ENCODE data around the gene OCA2. TPM values are rescaled to one million over a fixed set of nuclear protein-coding genes. Genes with fewer than 3 reads are reported as not detected.

The OCA2 gene
- total and polyA plus RNA-seq, 2 of the 13 experiments (the other 11 are each of a cell fraction or from before 2014, with no cell fraction given), result 0.02 to 0.05 TPM

DNA sequence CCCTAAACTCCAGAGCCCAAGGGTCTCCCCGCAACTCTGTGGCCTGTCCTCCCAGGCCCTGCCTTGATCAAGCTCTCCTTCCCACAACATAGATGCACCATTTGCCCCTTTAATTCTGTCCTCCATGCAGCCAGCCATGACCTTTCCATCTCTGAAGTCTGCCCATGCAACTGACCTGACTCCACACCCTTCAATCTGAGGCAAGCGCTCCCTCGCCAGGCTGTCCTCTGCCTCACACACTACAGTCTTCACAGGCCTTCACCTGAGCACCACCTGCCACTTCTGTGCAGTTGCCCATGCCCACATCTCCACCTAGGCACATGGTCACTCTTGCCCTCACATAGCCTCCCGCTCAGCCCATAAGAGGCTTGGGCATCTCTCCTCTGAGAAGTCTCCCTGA, 244.0 kb downstream of the OCA2 start:
- POLR2A ChIA-PET, result no interaction called here

More for the DNA sequence above, 244.0 kb downstream of the OCA2 start:
- TF ChIP-seq ZBTB7A (CRISPR knock-in tag; IDR thresholded peaks at IDR 0.05), result no peak
- TF ChIP-seq FOSL2 (CRISPR knock-in tag; IDR thresholded peaks at IDR 0.05), result no peak
- TF ChIP-seq, protein P1, sequence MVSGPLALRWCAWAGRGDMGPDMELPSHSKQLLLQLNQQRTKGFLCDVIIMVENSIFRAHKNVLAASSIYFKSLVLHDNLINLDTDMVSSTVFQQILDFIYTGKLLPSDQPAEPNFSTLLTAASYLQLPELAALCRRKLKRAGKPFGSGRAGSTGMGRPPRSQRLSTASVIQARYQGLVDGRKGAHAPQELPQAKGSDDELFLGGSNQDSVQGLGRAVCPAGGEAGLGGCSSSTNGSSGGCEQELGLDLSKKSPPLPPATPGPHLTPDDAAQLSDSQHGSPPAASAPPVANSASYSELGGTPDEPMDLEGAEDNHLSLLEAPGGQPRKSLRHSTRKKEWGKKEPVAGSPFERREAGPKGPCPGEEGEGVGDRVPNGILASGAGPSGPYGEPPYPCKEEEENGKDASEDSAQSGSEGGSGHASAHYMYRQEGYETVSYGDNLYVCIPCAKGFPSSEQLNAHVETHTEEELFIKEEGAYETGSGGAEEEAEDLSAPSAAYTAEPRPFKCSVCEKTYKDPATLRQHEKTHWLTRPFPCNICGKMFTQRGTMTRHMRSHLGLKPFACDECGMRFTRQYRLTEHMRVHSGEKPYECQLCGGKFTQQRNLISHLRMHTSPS (CRISPR knock-in tag; IDR thresholded peaks at IDR 0.05; ENCODE audit: low read depth), result no peak
- no peak for TF ChIP-seq ZNF549 (CRISPR knock-in tag; IDR thresholded peaks at IDR 0.05)
- TF ChIP-seq ZNF839 (CRISPR knock-in tag; IDR thresholded peaks at IDR 0.05; ENCODE audit: borderline replicate concordance), result no peak
- TF ChIP-seq SYNCRIP (IDR thresholded peaks at IDR 0.05; ENCODE audit: insufficient read depth, low read depth, low read length), result no peak
- TF ChIP-seq, protein P2, sequence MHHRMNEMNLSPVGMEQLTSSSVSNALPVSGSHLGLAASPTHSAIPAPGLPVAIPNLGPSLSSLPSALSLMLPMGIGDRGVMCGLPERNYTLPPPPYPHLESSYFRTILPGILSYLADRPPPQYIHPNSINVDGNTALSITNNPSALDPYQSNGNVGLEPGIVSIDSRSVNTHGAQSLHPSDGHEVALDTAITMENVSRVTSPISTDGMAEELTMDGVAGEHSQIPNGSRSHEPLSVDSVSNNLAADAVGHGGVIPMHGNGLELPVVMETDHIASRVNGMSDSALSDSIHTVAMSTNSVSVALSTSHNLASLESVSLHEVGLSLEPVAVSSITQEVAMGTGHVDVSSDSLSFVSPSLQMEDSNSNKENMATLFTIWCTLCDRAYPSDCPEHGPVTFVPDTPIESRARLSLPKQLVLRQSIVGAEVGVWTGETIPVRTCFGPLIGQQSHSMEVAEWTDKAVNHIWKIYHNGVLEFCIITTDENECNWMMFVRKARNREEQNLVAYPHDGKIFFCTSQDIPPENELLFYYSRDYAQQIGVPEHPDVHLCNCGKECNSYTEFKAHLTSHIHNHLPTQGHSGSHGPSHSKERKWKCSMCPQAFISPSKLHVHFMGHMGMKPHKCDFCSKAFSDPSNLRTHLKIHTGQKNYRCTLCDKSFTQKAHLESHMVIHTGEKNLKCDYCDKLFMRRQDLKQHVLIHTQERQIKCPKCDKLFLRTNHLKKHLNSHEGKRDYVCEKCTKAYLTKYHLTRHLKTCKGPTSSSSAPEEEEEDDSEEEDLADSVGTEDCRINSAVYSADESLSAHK (CRISPR knock-in tag; IDR thresholded peaks at IDR 0.05; ENCODE audit: borderline replicate concordance), result no peak
- TF ChIP-seq, protein P3, sequence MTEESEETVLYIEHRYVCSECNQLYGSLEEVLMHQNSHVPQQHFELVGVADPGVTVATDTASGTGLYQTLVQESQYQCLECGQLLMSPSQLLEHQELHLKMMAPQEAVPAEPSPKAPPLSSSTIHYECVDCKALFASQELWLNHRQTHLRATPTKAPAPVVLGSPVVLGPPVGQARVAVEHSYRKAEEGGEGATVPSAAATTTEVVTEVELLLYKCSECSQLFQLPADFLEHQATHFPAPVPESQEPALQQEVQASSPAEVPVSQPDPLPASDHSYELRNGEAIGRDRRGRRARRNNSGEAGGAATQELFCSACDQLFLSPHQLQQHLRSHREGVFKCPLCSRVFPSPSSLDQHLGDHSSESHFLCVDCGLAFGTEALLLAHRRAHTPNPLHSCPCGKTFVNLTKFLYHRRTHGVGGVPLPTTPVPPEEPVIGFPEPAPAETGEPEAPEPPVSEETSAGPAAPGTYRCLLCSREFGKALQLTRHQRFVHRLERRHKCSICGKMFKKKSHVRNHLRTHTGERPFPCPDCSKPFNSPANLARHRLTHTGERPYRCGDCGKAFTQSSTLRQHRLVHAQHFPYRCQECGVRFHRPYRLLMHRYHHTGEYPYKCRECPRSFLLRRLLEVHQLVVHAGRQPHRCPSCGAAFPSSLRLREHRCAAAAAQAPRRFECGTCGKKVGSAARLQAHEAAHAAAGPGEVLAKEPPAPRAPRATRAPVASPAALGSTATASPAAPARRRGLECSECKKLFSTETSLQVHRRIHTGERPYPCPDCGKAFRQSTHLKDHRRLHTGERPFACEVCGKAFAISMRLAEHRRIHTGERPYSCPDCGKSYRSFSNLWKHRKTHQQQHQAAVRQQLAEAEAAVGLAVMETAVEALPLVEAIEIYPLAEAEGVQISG (CRISPR knock-in tag; IDR thresholded peaks at IDR 0.05), result no peak
- no peak for TF ChIP-seq ZNF10 (CRISPR knock-in tag; IDR thresholded peaks at IDR 0.05; ENCODE audit: borderline replicate concordance, low read depth)
- no peak for TF ChIP-seq HOXA5 (CRISPR knock-in tag; IDR thresholded peaks at IDR 0.05)
- no peak for TF ChIP-seq NCOA1 (CRISPR knock-in tag; IDR thresholded peaks at IDR 0.05)
- Histone ChIP-seq H3K9ac (ENCODE audit: insufficient read depth, low read depth, low read length) (no peak overlapping the region), H3K4me1 (ENCODE audit: insufficient read depth, low read length) (no peaks in the 10 kb centered on the region), H3K4me3 (replicated peaks in 1 of 3; ENCODE audit: insufficient read depth in 1 of 3, low read depth in 2 of 3, low read length in 3 of 3) (no peak overlapping the region), H3K4me2 (ENCODE audit: low read depth, low read length) (no peak overlapping the region), H3K27me3 (ENCODE audit: control insufficient read depth in 1 of 2, insufficient read depth in 2 of 2, low read length in 2 of 2) (no peaks in the 10 kb centered on the region; a peak in 2 of 5 replicates), H4K20me1 (ENCODE audit: insufficient read depth, low read length) (no peaks in the 10 kb centered on the region), H3K36me3 (replicated peaks in 1 of 2; ENCODE audit: control insufficient read depth in 1 of 2, insufficient read depth in 2 of 2, low read length in 2 of 2) (no peaks in the 10 kb centered on the region), H3K79me2 (ENCODE audit: insufficient read depth, low read length) (no peaks in the 10 kb centered on the region), H3K27ac (ENCODE audit: extremely low read length, insufficient read depth, low read length) (no peak overlapping the region), H3K9me3 (ENCODE audit: low read length) (no peaks in the 10 kb centered on the region), H2AFZ (ENCODE audit: low read length) (no peak overlapping the region)
- BruUV-seq (replicated peaks), result no TSS peak
- DNase-seq (ENCODE audit: low spot score), result no peak
- FAIRE-seq, result no peak
- WGBS (ENCODE audit: low lambda C conversion rate), result 57% methylated on average over 4 of the region's 4 CpGs
- intact Hi-C loops (cut with micrococcal nuclease; ENCODE audit: unreplicated experiment), result no loop called here
- no peak; the same call in 2 of the 3 replicates for ATAC-seq
- in situ Hi-C loops (cut with HindIII; ENCODE audit: extremely low pct_ligation_motif_present, low pct_unique_long_range_greater_than_20kb), result no loop called here
- CTCF ChIA-PET (ENCODE audit: low intra/inter-chr PET ratio, low total read pairs), result no interaction called here

All from HepG2 (cell line).